ENCODE data around the gene EIF4G3. TPM values are rescaled to one million over a fixed set of nuclear protein-coding genes. Genes with fewer than 3 reads are reported as not detected.

The EIF4G3 gene
- total and polyA plus RNA-seq, 2 donors (not counting 1 experiment from before 2014, with no cell fraction given): 33.6 to 76.0 TPM

- no peaks in the 10 kb centered on the region for H3K79me2 ChIP-seq (ENCODE audit: control insufficient read depth, insufficient read depth, low read length)
- 97% methylated on average over 21 of the region's 21 CpGs for WGBS (ENCODE audit: insufficient coverage)
- H3K4me3 Mint-ChIP-seq: no peak overlapping the region
- POLR2A ChIA-PET: no interaction called here
- no peak overlapping the region for H3K4me3 ChIP-seq (ENCODE audit: control extremely low read depth in 1 of 5, extremely low read depth in 1 of 5, insufficient read depth in 1 of 5, low read depth in 2 of 5, low read length in 4 of 5)
- H3K9me3 ChIP-seq (ENCODE audit: control extremely low read depth in 1 of 3, control insufficient read depth in 2 of 3, insufficient read depth in 1 of 3, low read length in 2 of 3): no peaks in the 10 kb centered on the region
- DNase-seq (no peak), ATAC-seq (ENCODE audit: low read depth) (no peak)
- H2AFZ ChIP-seq (ENCODE audit: insufficient read depth, low read depth, low read length, poor library complexity, severe bottlenecking): no peak overlapping the region
- H3K9ac ChIP-seq (ENCODE audit: low read length): no peak overlapping the region
- no peaks in the 10 kb centered on the region for H3K9me3 Mint-ChIP-seq (ENCODE audit: insufficient read depth)
- H3K27ac ChIP-seq (ENCODE audit: low read length in 2 of 2): no peak overlapping the region
- TF ChIP-seq, protein P1, sequence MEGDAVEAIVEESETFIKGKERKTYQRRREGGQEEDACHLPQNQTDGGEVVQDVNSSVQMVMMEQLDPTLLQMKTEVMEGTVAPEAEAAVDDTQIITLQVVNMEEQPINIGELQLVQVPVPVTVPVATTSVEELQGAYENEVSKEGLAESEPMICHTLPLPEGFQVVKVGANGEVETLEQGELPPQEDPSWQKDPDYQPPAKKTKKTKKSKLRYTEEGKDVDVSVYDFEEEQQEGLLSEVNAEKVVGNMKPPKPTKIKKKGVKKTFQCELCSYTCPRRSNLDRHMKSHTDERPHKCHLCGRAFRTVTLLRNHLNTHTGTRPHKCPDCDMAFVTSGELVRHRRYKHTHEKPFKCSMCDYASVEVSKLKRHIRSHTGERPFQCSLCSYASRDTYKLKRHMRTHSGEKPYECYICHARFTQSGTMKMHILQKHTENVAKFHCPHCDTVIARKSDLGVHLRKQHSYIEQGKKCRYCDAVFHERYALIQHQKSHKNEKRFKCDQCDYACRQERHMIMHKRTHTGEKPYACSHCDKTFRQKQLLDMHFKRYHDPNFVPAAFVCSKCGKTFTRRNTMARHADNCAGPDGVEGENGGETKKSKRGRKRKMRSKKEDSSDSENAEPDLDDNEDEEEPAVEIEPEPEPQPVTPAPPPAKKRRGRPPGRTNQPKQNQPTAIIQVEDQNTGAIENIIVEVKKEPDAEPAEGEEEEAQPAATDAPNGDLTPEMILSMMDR (IDR thresholded peaks at IDR 0.05): no peak
- TF ChIP-seq EZH2 (IDR thresholded peaks at IDR 0.05; ENCODE audit: borderline replicate concordance, insufficient read depth, low read depth, low read length, poor library complexity, severe bottlenecking): no peak
- no peaks in the 10 kb centered on the region for H3K27me3 ChIP-seq (replicated peaks in 1 of 4; ENCODE audit: control extremely low read depth in 1 of 4, control insufficient read depth in 3 of 4, insufficient read depth in 4 of 4, low read length in 3 of 4)
- no peak overlapping the region for H3K27ac Mint-ChIP-seq
- no peak overlapping the region for H3K4me2 ChIP-seq (replicated peaks; ENCODE audit: low read depth, low read length, poor library complexity, severe bottlenecking)
- peaks cover 12% of the 10 kb centered on the region for H4K20me1 ChIP-seq (ENCODE audit: control insufficient read depth, insufficient read depth, low read length, poor library complexity, severe bottlenecking)
- H3K4me1 Mint-ChIP-seq: peaks cover 5% of the 10 kb centered on the region
- CTCF ChIA-PET: interaction anchor here (1.2 to 7.6 kb wide), 4 partner anchors 14 to 148 kb away, joined by 3 to 95 read pairs (median 18); no protein-coding TSS in a partner anchor
- intact Hi-C loops (cut with micrococcal nuclease): loop anchor here (5.0 kb wide), 1 partner anchor 148 kb away; no protein-coding TSS in a partner anchor
- H3K4me1 ChIP-seq (ENCODE audit: control insufficient read depth in 2 of 2, insufficient read depth in 2 of 2, low read length in 2 of 2): no peaks in the 10 kb centered on the region
- H3K27me3 Mint-ChIP-seq: no peaks in the 10 kb centered on the region
- H3K36me3 ChIP-seq (replicated peaks in 1 of 2; ENCODE audit: control extremely low read depth in 1 of 2, control insufficient read depth in 1 of 2, extremely low read depth in 1 of 2, insufficient read depth in 2 of 2, low read length in 1 of 2): peaks cover 3 to 54% of the 10 kb centered on the region in 2 experiments
These were observed 43.0 kb upstream of the EIF4G3 start for GRCh38 chr1:21219674-21220073.

DNA sequence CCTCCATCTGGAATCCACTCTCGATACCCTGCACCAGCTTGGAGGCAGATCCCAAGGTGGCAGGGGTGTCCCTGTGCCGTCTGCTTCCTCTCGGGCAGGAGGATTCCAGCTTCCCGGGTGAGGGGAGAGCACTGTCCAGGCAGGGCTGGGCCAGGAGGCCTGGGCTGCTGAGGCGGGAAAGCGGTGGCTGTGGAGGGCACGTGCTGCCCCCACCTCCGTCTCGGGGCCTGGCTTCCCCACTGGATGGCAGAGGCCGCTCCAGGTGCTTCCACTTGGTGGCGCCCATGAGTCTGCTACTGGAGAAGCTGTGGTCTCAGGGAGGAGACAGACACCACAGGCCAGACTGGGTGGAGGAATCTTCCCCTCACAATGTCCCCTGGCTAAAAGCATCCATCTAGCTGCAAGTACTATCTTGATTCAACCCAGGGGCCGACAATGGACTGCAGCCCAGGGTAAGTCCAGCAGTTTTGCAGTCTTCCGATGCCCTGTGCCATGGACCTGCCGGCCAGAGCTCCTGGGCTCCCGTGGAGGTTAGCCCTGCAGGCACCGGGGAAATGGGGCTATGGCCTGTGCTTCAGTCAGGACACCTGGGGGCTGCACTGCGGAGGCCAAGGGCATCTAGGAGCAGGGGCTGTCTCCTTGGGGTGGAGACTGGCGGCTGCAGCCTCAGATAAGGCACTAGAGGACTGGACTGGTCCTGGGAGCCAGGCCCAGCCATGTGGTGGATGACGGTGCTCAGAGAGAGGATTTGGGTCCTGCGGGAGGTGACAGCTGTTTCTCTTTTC lies 41.3 kb upstream of the EIF4G3 start:
- H3K9me3 Mint-ChIP-seq (ENCODE audit: insufficient read depth): no peaks in the 10 kb centered on the region
- H3K36me3 ChIP-seq (replicated peaks in 1 of 2; ENCODE audit: control extremely low read depth in 1 of 2, control insufficient read depth in 1 of 2, extremely low read depth in 1 of 2, insufficient read depth in 2 of 2, low read length in 1 of 2): peaks cover 2 to 44% of the 10 kb centered on the region in 2 experiments
- H3K4me2 ChIP-seq (replicated peaks; ENCODE audit: low read depth, low read length, poor library complexity, severe bottlenecking): no peak overlapping the region
- H3K4me1 ChIP-seq (ENCODE audit: control insufficient read depth in 2 of 2, insufficient read depth in 2 of 2, low read length in 2 of 2): no peaks in the 10 kb centered on the region
- TF ChIP-seq, protein P1 (IDR thresholded peaks at IDR 0.05): peak; percentile 31
- TF ChIP-seq EZH2 (IDR thresholded peaks at IDR 0.05; ENCODE audit: borderline replicate concordance, insufficient read depth, low read depth, low read length, poor library complexity, severe bottlenecking): no peak
- H3K27me3 ChIP-seq (replicated peaks in 1 of 4; ENCODE audit: control extremely low read depth in 1 of 4, control insufficient read depth in 3 of 4, insufficient read depth in 4 of 4, low read length in 3 of 4): no peaks in the 10 kb centered on the region
- no peak overlapping the region for H2AFZ ChIP-seq (ENCODE audit: insufficient read depth, low read depth, low read length, poor library complexity, severe bottlenecking)
- ATAC-seq (ENCODE audit: low read depth) (no peak), DNase-seq (peak; percentile 27)
- ChIA-PET CTCF (interaction anchor here (0.6 to 7.6 kb wide), 15 partner anchors 8 to 521 kb away, joined by 3 to 95 read pairs (median 4); no protein-coding TSS in a partner anchor), POLR2A (no interaction called here)
- no peak overlapping the region for H3K27ac Mint-ChIP-seq
- H3K4me3 Mint-ChIP-seq: no peak overlapping the region
- H3K4me1 Mint-ChIP-seq: peaks cover 5% of the 10 kb centered on the region
- intact Hi-C loops (cut with micrococcal nuclease): loop anchor here (5.0 kb wide), 1 partner anchor 149 kb away; no protein-coding TSS in a partner anchor
- 96% methylated on average over 17 of the region's 20 CpGs for WGBS (ENCODE audit: insufficient coverage)
- H3K27ac ChIP-seq (ENCODE audit: low read length in 2 of 2): no peak overlapping the region
- H3K9ac ChIP-seq (ENCODE audit: low read length): no peak overlapping the region
- H3K9me3 ChIP-seq (ENCODE audit: control extremely low read depth in 1 of 3, control insufficient read depth in 2 of 3, insufficient read depth in 1 of 3, low read length in 2 of 3): no peaks in the 10 kb centered on the region
- H4K20me1 ChIP-seq (ENCODE audit: control insufficient read depth, insufficient read depth, low read length, poor library complexity, severe bottlenecking): peaks cover 12% of the 10 kb centered on the region
- no peak overlapping the region for H3K4me3 ChIP-seq (ENCODE audit: control extremely low read depth in 1 of 5, extremely low read depth in 1 of 5, insufficient read depth in 1 of 5, low read depth in 2 of 5, low read length in 4 of 5)
- no peaks in the 10 kb centered on the region for H3K27me3 Mint-ChIP-seq
- no peaks in the 10 kb centered on the region for H3K79me2 ChIP-seq (ENCODE audit: control insufficient read depth, insufficient read depth, low read length)
